ENCODE data around the gene LYPD6B.

DNA sequence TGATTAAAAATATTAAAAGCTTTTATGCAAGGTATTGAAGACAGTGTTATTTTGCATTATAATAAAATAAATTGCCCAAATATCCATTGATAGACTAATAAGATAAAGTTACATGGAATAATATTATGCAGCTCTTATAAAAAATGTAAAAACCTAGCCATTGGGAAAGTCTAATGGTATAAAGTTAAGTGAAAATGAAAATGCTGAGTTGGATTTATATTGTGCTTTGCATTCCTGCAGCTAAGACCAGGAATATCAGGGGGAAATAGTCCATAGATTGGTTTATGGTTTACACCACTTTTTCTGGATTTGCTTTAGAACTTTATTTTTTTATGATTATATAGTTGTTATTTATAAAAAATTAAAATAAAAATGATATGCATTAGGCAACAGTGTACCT is 46.1 kb upstream of the LYPD6B start:
- TF ChIP-seq, protein P1, sequence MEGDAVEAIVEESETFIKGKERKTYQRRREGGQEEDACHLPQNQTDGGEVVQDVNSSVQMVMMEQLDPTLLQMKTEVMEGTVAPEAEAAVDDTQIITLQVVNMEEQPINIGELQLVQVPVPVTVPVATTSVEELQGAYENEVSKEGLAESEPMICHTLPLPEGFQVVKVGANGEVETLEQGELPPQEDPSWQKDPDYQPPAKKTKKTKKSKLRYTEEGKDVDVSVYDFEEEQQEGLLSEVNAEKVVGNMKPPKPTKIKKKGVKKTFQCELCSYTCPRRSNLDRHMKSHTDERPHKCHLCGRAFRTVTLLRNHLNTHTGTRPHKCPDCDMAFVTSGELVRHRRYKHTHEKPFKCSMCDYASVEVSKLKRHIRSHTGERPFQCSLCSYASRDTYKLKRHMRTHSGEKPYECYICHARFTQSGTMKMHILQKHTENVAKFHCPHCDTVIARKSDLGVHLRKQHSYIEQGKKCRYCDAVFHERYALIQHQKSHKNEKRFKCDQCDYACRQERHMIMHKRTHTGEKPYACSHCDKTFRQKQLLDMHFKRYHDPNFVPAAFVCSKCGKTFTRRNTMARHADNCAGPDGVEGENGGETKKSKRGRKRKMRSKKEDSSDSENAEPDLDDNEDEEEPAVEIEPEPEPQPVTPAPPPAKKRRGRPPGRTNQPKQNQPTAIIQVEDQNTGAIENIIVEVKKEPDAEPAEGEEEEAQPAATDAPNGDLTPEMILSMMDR (IDR thresholded peaks at IDR 0.05; ENCODE audit: low read length): no peak
- TF ChIP-seq EZH2 (optimal IDR thresholded peaks at IDR 0.05; ENCODE audit: low read depth, low read length): no peak
